Endothelial cell of umbilical vein (primary cell): Measurements from ENCODE around the gene AKT1. TPM values are rescaled to one million over a fixed set of nuclear protein-coding genes. Genes with fewer than 3 reads are reported as not detected.

ENCODE experiments used
- BruUV-seq: library from RNA; stranded (reverse); fragments of 400-500 nt; replicated peaks from 2 replicates; lab custom pipeline; 2021; lab: Mats Ljungman, UMichigan
- CTCF ChIA-PET: fragments of 300-600, 350-600 bp; sonication (Branson Sonifier 250); formaldehyde crosslinking; loops from one replicate; lab custom pipeline; 2021; ENCODE audit warnings: antibody characterized with exemption, inconsistent platforms; lab: Charles Lee
- POLR2A ChIA-PET: fragments of 300-600, 350-600 bp; sonication (Branson Sonifier 250); formaldehyde crosslinking; loops from one replicate; lab custom pipeline; 2021; ENCODE audit warnings: antibody characterized with exemption, inconsistent platforms; lab: Charles Lee
- DNase-seq: peaks from one replicate; pipeline ENCODE4 v3.0.0-alpha.2; 2011; ENCODE audit warnings: low read depth, low spot score
- FAIRE-seq: peaks from 2 replicates; lab custom pipeline; 2011; peaks lifted over from hg19 to GRCh38; lab: Jason Lieb, UNC
- H2AFZ ChIP-seq: 2 replicates; pipeline ENCODE4 v1.6.0; 2012; ENCODE audit warnings: low read depth, low read length, control low read depth, inconsistent platforms
- H3K27ac ChIP-seq: 2 replicates; pipeline ENCODE4 v1.5.1; 2011; ENCODE audit warnings: low read depth, mild to moderate bottlenecking, control low read depth, low read length, moderate library complexity; ENCODE audit not compliant: insufficient read depth
- H3K27me3 ChIP-seq, 2 experiments: 2 replicates each; pipeline versions ENCODE4 v1.6.0 to v1.6.1; 2011; ENCODE audit warnings: low read length in 2 of 2, mixed read lengths in 1 of 2; ENCODE audit not compliant: control insufficient read depth in 2 of 2, insufficient read depth in 2 of 2
- H3K36me3 ChIP-seq, 2 experiments: 2 replicates in 1 of 2; 3 replicates in 1 of 2; pipeline ENCODE4 v1.5.1; 2011; ENCODE audit warnings: low read length in 2 of 2, mild to moderate bottlenecking in 1 of 2, moderate library complexity in 1 of 2; ENCODE audit not compliant: control insufficient read depth in 2 of 2, insufficient read depth in 2 of 2; ENCODE audit errors: extremely low read depth in 1 of 2
- H3K4me1 ChIP-seq: 3 replicates; pipeline ENCODE4 v1.5.1; 2011; ENCODE audit warnings: mild to moderate bottlenecking, low read length; ENCODE audit not compliant: control insufficient read depth, insufficient read depth; ENCODE audit errors: extremely low read depth
- H3K4me2 ChIP-seq: 2 replicates; pipeline ENCODE4 v1.6.1; 2011; ENCODE audit warnings: low read length, control low read depth, mixed read lengths; ENCODE audit not compliant: insufficient read depth
- H3K4me3 ChIP-seq, 3 experiments: fragments of 200-600 bp in 1 of 3; sonication (generic), shearing (Covaris generic) in 1 of 3; replicated peaks in 1 of 3; 2 replicates each; pipeline ENCODE4 v1.5.1; 2011 to 2016; ENCODE audit warnings: control low read depth in 3 of 3, low read length in 3 of 3, mild to moderate bottlenecking in 2 of 3, inconsistent platforms in 1 of 3, low read depth in 1 of 3, moderate library complexity in 1 of 3; ENCODE audit not compliant: insufficient read depth in 1 of 3
- H3K79me2 ChIP-seq: 2 replicates; pipeline ENCODE4 v1.6.0; 2012; ENCODE audit warnings: low read length, inconsistent platforms; ENCODE audit not compliant: control insufficient read depth, insufficient read depth
- H3K9ac ChIP-seq: replicated peaks from 2 replicates; pipeline ENCODE3; 2011; ENCODE audit warnings: low read length, control low read depth; ENCODE audit not compliant: insufficient read depth; ENCODE audit errors: extremely low read depth
- H3K9me1 ChIP-seq: replicated peaks from 3 replicates; pipeline ENCODE4 v1.6.0; 2011; ENCODE audit warnings: mild to moderate bottlenecking, low read length; ENCODE audit not compliant: control insufficient read depth, insufficient read depth; ENCODE audit errors: extremely low read depth
- H3K9me3 ChIP-seq: replicated peaks from 2 replicates; pipeline ENCODE4 v1.5.1; 2012; ENCODE audit warnings: low read length, inconsistent platforms; ENCODE audit not compliant: control insufficient read depth, insufficient read depth
- H4K20me1 ChIP-seq: replicated peaks from 2 replicates; pipeline ENCODE3; 2011; ENCODE audit warnings: mild to moderate bottlenecking, low read length; ENCODE audit not compliant: control insufficient read depth, insufficient read depth; ENCODE audit errors: extremely low read depth
- CTCF ChIP-seq, 2 donors: IDR thresholded peaks; 1 replicate in 1 of 2; 2 replicates in 1 of 2; pipeline ENCODE4 v1.5.1; 2011; ENCODE audit warnings: low read length in 2 of 2, mild to moderate bottlenecking in 2 of 2, moderate library complexity in 2 of 2, control low read depth in 1 of 2, inconsistent platforms in 1 of 2, low read depth in 1 of 2; ENCODE audit not compliant: insufficient read depth in 1 of 2; ENCODE audit errors: extremely low read depth in 1 of 2
- EZH2 ChIP-seq: IDR thresholded peaks from 2 replicates; pipeline ENCODE4 v1.6.1; 2012; ENCODE audit warnings: borderline replicate concordance, low read depth, mild to moderate bottlenecking, moderate library complexity, low read length, inconsistent platforms; ENCODE audit not compliant: severe bottlenecking
- FOS ChIP-seq: IDR thresholded peaks from 2 replicates; pipeline ENCODE4 v1.6.1; 2011; ENCODE audit warnings: mild to moderate bottlenecking, low read length, moderate library complexity, borderline replicate concordance; ENCODE audit not compliant: insufficient read depth
- GATA2 ChIP-seq: IDR thresholded peaks from 2 replicates; pipeline ENCODE4 v1.7.0; 2011; ENCODE audit warnings: low read depth, mild to moderate bottlenecking, moderate library complexity, mixed read lengths, low read length; ENCODE audit not compliant: insufficient read length, insufficient read depth
- JUN ChIP-seq: IDR thresholded peaks from 2 replicates; pipeline ENCODE4 v1.6.1; 2011; ENCODE audit warnings: borderline replicate concordance, low read depth; ENCODE audit not compliant: insufficient read length, insufficient read depth
- MAX ChIP-seq: IDR thresholded peaks from 2 replicates; pipeline ENCODE4 v1.6.1; 2011; ENCODE audit not compliant: insufficient read depth, insufficient read length
- MYC ChIP-seq: IDR thresholded peaks from one replicate; pipeline ENCODE4 v1.6.1; 2011; ENCODE audit warnings: mild to moderate bottlenecking, low read depth, low read length
- POLR2A ChIP-seq: IDR thresholded peaks from 2 replicates; pipeline ENCODE4 v1.6.1; 2012; ENCODE audit warnings: low read depth, mild to moderate bottlenecking, control low read depth, low read length
- POLR2AphosphoS5 ChIP-seq: IDR thresholded peaks from 2 replicates; pipeline ENCODE4 v1.6.1; 2012; ENCODE audit warnings: low read depth, mild to moderate bottlenecking, control low read depth, low read length, moderate library complexity; ENCODE audit not compliant: insufficient read depth
- dilution Hi-C: fragments of 300-500 bp; cut with MboI; formaldehyde crosslinking; loops from one replicate; pipeline ENCODE4 v1.15.0; 2019; ENCODE audit warnings: low sequenced_read_pairs; ENCODE audit not compliant: extremely low pct_ligation_motif_present
- intact Hi-C: fragments of 100-400 bp; cut with micrococcal nuclease; formaldehyde crosslinking; loops from one replicate; pipeline ENCODE4 v1.10.0; 2022
- polyA plus RNA-seq, 4 experiments: library from polyadenylated mRNA; depleted of rRNA in 3 of 4; stranded (reverse) in 3 of 4; unstranded in 1 of 4; fragments of >200 nt; gene quantifications; 2 replicates each; pipeline versions ENCODE4 v1.2.1 to v1.2.3, GENCODE V29; 2011 to 2012; ENCODE audit warnings: missing spikeins in 1 of 4
- total RNA-seq: library from RNA; stranded (reverse); gene quantifications from 2 replicates; pipeline ENCODE4 v1.2.3, GENCODE V29; 2021

Gene AKT1
- total and polyA plus RNA-seq, 2 donors (not counting 3 experiments of a cell fraction or from before 2014, with no cell fraction given) = 177 to 191 TPM

- Histone ChIP-seq H3K9me1 (no peaks in the 10 kb centered on the region), H3K36me3 (peaks cover 5 to 34% of the 10 kb centered on the region in 2 experiments), H3K79me2 (no peaks in the 10 kb centered on the region), H4K20me1 (no peaks in the 10 kb centered on the region), H3K9me3 (no peaks in the 10 kb centered on the region), H3K27ac (no peak overlapping the region), H3K4me2 (no peak overlapping the region), H3K4me1 (peaks cover 9% of the 10 kb centered on the region), H2AFZ (no peak overlapping the region), H3K9ac (no peak overlapping the region), H3K4me3 (no peak overlapping the region), H3K27me3 (no peaks in the 10 kb centered on the region)
- BruUV-seq = no TSS peak
- no peak for DNase-seq
- ChIA-PET CTCF (no interaction called here), POLR2A (no interaction called here)
- FAIRE-seq = no peak
- intact Hi-C loops = no loop called here
- TF ChIP-seq MAX (no peak), FOS (no peak)
- dilution Hi-C loops = no loop called here
Measured at GRCh38 chr14:104771918-104772706, 23.4 kb downstream of the AKT1 start.

DNA sequence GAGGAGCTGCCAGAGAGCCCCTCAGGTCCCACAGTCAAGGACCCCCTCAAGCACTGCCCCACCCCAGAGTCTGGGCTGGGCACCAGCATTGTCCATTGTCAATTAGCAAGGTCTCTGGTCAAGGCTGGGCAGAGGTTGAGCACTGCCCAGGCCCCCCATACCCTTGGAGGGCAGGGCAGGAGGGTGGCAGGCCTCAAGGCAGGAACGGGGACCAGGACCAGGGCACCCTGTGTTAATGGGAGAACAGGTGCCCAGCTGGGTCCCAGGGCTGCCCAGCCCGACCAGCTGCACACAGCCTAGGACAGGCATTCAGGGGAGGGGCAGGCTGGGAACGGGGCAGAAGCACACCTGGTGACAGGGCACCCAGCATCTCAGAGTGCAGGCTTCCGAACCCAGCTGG lies 24.2 kb downstream of the AKT1 start:
- Histone ChIP-seq H3K9ac (no peak overlapping the region), H4K20me1 (no peaks in the 10 kb centered on the region), H3K4me1 (peaks cover 9% of the 10 kb centered on the region), H3K27me3 (no peaks in the 10 kb centered on the region), H3K9me3 (no peaks in the 10 kb centered on the region), H3K4me2 (no peak overlapping the region), H3K9me1 (no peaks in the 10 kb centered on the region), H3K36me3 (peaks cover 3 to 32% of the 10 kb centered on the region in 2 experiments), H2AFZ (no peak overlapping the region), H3K4me3 (no peak overlapping the region), H3K27ac (no peak overlapping the region), H3K79me2 (no peaks in the 10 kb centered on the region)
- BruUV-seq = no TSS peak
- dilution Hi-C loops (no loop called here), intact Hi-C loops (no loop called here)
- CTCF ChIA-PET = interaction anchor here (0.8 to 3.8 kb wide), 5 partner anchors 19 to 197 kb away, joined by 3 to 117 read pairs (median 4); no protein-coding TSS in a partner anchor
- POLR2A ChIA-PET = no interaction called here
- no peak for FAIRE-seq
- TF ChIP-seq CTCF (IDR thresholded peaks at IDR 0.05; ENCODE audit: extremely low read depth in 1 of 2, insufficient read depth in 1 of 2, low read depth in 1 of 2, low read length in 2 of 2) (no peak), GATA2 (no peak), EZH2 (no peak), JUN (no peak), POLR2AphosphoS5 (no peak), MYC (no peak), POLR2A (no peak), MAX (no peak), FOS (no peak)
- DNase-seq = no peak
